HepG2 (cell line): ENCODE results near the gene DCST2. TPM values are rescaled to one million over a fixed set of nuclear protein-coding genes. Genes with fewer than 3 reads are reported as not detected.

ENCODE experiments used
- AGO1 ChIP-seq: fragments of 200-400 bp; formaldehyde crosslinking; IDR thresholded peaks from 2 replicates; pipeline ENCODE4 v1.6.1; 2017; ENCODE audit warnings: mild to moderate bottlenecking, low read depth, low read length, moderate library complexity; ENCODE audit not compliant: poor library complexity, severe bottlenecking
- ATF2 ChIP-seq: sonication (generic); formaldehyde crosslinking; IDR thresholded peaks from 2 replicates; pipeline ENCODE4 v1.4.0; 2020; ENCODE audit warnings: missing genetic modification reagents
- ESRRA ChIP-seq: sonication (generic); formaldehyde crosslinking; IDR thresholded peaks from 2 replicates; pipeline ENCODE4 v1.5.1; 2020; ENCODE audit warnings: mild to moderate bottlenecking, low read depth, missing genetic modification reagents
- FIP1L1 ChIP-seq: fragments of 200-400 bp; formaldehyde crosslinking; IDR thresholded peaks from 2 replicates; pipeline ENCODE4 v1.6.1; 2018; ENCODE audit warnings: low read depth, mild to moderate bottlenecking, low read length, moderate library complexity, borderline replicate concordance; ENCODE audit not compliant: insufficient read depth
- FOXA3 ChIP-seq: IDR thresholded peaks from 2 replicates; pipeline ENCODE4 v1.6.1; 2016; ENCODE audit warnings: missing genetic modification reagents, missing compliant biosample characterization
- HDAC2 ChIP-seq: sonication (generic); formaldehyde crosslinking; IDR thresholded peaks from 2 replicates; pipeline ENCODE4 v1.4.0; 2020; ENCODE audit warnings: missing genetic modification reagents
- HIC2 ChIP-seq: sonication (generic); formaldehyde crosslinking; IDR thresholded peaks from 2 replicates; pipeline ENCODE4 v1.9.0; 2022; ENCODE audit warnings: low read depth, missing genetic modification reagents
- MTA1 ChIP-seq: sonication (generic); formaldehyde crosslinking; IDR thresholded peaks from 2 replicates; pipeline ENCODE4 v1.4.0; 2020; ENCODE audit warnings: missing genetic modification reagents, mild to moderate bottlenecking, borderline replicate concordance
- MXD4 ChIP-seq: IDR thresholded peaks from 2 replicates; pipeline ENCODE4 v1.6.1; 2016; ENCODE audit warnings: mild to moderate bottlenecking, missing biosample characterization, missing genetic modification reagents
- RARA ChIP-seq: IDR thresholded peaks from 2 replicates; pipeline ENCODE4 v1.6.1; 2016; ENCODE audit warnings: missing genetic modification reagents, missing compliant biosample characterization
- SIX4 ChIP-seq: sonication (generic); formaldehyde crosslinking; IDR thresholded peaks from 2 replicates; pipeline ENCODE4 v1.4.0; 2020; ENCODE audit warnings: missing genetic modification reagents
- THYN1 ChIP-seq: sonication (generic); formaldehyde crosslinking; IDR thresholded peaks from 2 replicates; pipeline ENCODE4 v1.8.1; 2023; ENCODE audit warnings: low read depth, mild to moderate bottlenecking, moderate library complexity, missing genetic modification reagents, borderline replicate concordance
- TP53 ChIP-seq: sonication (generic); formaldehyde crosslinking; conservative IDR thresholded peaks from 2 replicates; pipeline ENCODE4 v1.4.0; 2020; ENCODE audit warnings: missing genetic modification reagents
- ZIK1 ChIP-seq: sonication (generic); formaldehyde crosslinking; IDR thresholded peaks from 2 replicates; pipeline ENCODE4 v1.5.0; 2020; ENCODE audit warnings: mild to moderate bottlenecking, low read depth, missing genetic modification reagents, borderline replicate concordance
- ZKSCAN8 ChIP-seq: IDR thresholded peaks from 2 replicates; pipeline ENCODE4 v1.6.1; 2016; ENCODE audit warnings: borderline replicate concordance, missing genetic modification reagents, missing compliant biosample characterization
- ZNF230 ChIP-seq: sonication (generic); formaldehyde crosslinking; IDR thresholded peaks from 2 replicates; pipeline ENCODE4 v1.4.0; 2020; ENCODE audit warnings: mild to moderate bottlenecking, missing genetic modification reagents
- ZNF235 ChIP-seq: sonication (generic); formaldehyde crosslinking; IDR thresholded peaks from 2 replicates; pipeline ENCODE4 v1.8.1; 2023; ENCODE audit warnings: mild to moderate bottlenecking, missing genetic modification reagents, borderline replicate concordance
- ZNF382 ChIP-seq: sonication (generic); formaldehyde crosslinking; IDR thresholded peaks from 2 replicates; pipeline ENCODE4 v1.5.0; 2020; ENCODE audit warnings: missing genetic modification reagents, mild to moderate bottlenecking, borderline replicate concordance
- ZNF678 ChIP-seq: sonication (generic); formaldehyde crosslinking; IDR thresholded peaks from 2 replicates; pipeline ENCODE4 v1.4.0; 2020; ENCODE audit warnings: mild to moderate bottlenecking, missing genetic modification reagents
- ZNF75D ChIP-seq: sonication (generic); formaldehyde crosslinking; IDR thresholded peaks from 2 replicates; pipeline ENCODE4 v1.8.1; 2023; ENCODE audit warnings: missing genetic modification reagents, mild to moderate bottlenecking, borderline replicate concordance
- ZZZ3 ChIP-seq: sonication (generic); formaldehyde crosslinking; IDR thresholded peaks from 2 replicates; pipeline ENCODE4 v1.4.0; 2020; ENCODE audit warnings: missing genetic modification reagents, mild to moderate bottlenecking, borderline replicate concordance
- polyA plus RNA-seq, 8 experiments: library from polyadenylated mRNA; depleted of rRNA in 3 of 8; stranded (reverse) in 7 of 8; unstranded in 1 of 8; fragments of >200 nt; fragmentation: Illumina TruSeq in 4 of 8; extraction: Trizol in 4 of 8; gene quantifications; 2 replicates each; pipeline versions ENCODE4 v1.2.1 to v1.2.3, GENCODE V29; 2011 to 2016; ENCODE audit warnings: low read depth in 4 of 8, missing spikeins in 1 of 8, mixed read lengths in 1 of 8; ENCODE audit not compliant: insufficient read depth in 1 of 8
- total RNA-seq, 5 experiments: library from RNA; depleted of rRNA; stranded (reverse); fragments of >200 nt; fragmentation: Illumina TruSeq; extraction: Trizol; gene quantifications; 2 replicates each; pipeline ENCODE4 v1.2.3, GENCODE V29; 2016; ENCODE audit warnings: low read depth in 1 of 5
- TF ChIP-seq, protein P1 (sequence below): IDR thresholded peaks from 2 replicates; pipeline ENCODE4 v1.6.1; 2016; ENCODE audit warnings: missing compliant biosample characterization, missing genetic modification reagents, borderline replicate concordance
- TF ChIP-seq, protein P2 (sequence below): sonication (generic); formaldehyde crosslinking; IDR thresholded peaks from 2 replicates; pipeline ENCODE4 v1.8.0; 2022; ENCODE audit warnings: mild to moderate bottlenecking, missing genetic modification reagents, moderate library complexity

The DCST2 gene
- total and polyA plus RNA-seq, 2 of the 13 experiments (the other 11 are each of a cell fraction or from before 2014, with no cell fraction given): 0.74 TPM; not detected in 1

GRCh38 chr1:154972517-154973343 lies 60.9 kb downstream of the DCST2 start (continued):
- TF ChIP-seq HIC2 (CRISPR knock-in tag) (peak; percentile 46; the same call in 1 of the 2 replicates), FIP1L1 (no peak), MTA1 (CRISPR knock-in tag) (no peak), ZNF230 (no peak), THYN1 (CRISPR knock-in tag) (no peak), FOXA3 (0 out of 2 replicates have a peak, but pooled peaks have one; percentile 32), ZNF382 (CRISPR knock-in tag) (no peak), ZNF678 (no peak), SIX4 (CRISPR knock-in tag) (no peak), ESRRA (0 out of 2 replicates have a peak, but pooled peaks have one; percentile 39), ZKSCAN8 (CRISPR knock-in tag) (peak; percentile 87), AGO1 (no peak), HDAC2 (peak; percentile 67; the same call in 1 of the 2 replicates), MXD4 (CRISPR knock-in tag) (0 out of 2 replicates have a peak, but pooled peaks have one; percentile 21), ZNF235 (CRISPR knock-in tag) (no peak), ATF2 (CRISPR knock-in tag) (no peak), TP53 (no peak), ZZZ3 (CRISPR knock-in tag) (no peak), RARA (CRISPR knock-in tag) (peak; percentile 23; the same call in 1 of the 2 replicates), ZIK1 (CRISPR knock-in tag) (no peak), ZNF75D (no peak)
- TF ChIP-seq, protein P1, sequence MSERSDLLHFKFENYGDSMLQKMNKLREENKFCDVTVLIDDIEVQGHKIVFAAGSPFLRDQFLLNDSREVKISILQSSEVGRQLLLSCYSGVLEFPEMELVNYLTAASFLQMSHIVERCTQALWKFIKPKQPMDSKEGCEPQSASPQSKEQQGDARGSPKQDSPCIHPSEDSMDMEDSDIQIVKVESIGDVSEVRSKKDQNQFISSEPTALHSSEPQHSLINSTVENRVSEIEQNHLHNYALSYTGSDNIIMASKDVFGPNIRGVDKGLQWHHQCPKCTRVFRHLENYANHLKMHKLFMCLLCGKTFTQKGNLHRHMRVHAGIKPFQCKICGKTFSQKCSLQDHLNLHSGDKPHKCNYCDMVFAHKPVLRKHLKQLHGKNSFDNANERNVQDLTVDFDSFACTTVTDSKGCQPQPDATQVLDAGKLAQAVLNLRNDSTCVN: no peak
- TF ChIP-seq, protein P2, sequence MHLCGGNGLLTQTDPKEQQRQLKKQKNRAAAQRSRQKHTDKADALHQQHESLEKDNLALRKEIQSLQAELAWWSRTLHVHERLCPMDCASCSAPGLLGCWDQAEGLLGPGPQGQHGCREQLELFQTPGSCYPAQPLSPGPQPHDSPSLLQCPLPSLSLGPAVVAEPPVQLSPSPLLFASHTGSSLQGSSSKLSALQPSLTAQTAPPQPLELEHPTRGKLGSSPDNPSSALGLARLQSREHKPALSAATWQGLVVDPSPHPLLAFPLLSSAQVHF (CRISPR knock-in tag): no peak
